Measurements from ENCODE around the gene NDUFS6.

DNA sequence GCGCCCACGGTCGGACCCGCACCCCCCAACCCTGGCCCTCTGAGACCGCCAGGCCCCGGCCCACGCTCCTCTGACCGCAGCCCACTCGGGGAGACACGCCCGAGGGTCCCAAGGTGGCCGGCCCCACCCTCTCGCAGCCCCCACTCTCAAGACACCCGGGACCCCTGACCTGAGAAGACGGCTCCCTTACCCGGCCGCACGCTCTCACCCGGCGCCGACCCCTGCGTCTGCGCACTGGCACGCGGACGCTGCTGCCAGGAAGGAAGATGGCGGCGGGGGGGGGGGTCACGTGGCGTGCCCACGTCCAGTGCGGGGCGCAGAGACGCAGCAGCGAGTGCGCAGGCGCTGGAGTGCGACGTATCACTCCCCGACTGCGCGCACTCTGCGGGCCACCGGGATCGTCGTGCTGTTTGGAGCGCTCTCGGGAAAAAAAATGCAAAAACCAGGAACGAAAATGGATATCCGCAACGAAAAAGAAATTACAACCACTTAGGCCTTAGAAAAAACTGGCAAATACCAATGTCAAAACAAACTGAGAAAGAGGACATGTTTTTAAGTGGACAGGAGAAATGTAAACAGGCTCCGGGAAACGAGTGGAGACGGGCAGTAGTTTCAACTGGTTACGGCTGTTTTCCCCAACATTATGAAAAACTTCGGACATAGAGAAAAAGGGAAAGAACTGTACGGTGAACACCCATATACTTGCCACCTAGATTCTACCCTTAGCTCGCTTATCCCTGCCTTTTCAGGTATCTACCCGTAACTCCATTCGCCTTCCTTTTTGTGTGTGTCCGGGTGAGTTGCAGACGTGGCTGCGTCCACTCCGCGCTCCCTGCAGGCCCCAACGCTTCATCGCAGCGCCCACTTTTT, 1.4 kb upstream of the NDUFS6 start, which contains the start of gene MRPL36:
- TF ChIP-seq, protein P1, sequence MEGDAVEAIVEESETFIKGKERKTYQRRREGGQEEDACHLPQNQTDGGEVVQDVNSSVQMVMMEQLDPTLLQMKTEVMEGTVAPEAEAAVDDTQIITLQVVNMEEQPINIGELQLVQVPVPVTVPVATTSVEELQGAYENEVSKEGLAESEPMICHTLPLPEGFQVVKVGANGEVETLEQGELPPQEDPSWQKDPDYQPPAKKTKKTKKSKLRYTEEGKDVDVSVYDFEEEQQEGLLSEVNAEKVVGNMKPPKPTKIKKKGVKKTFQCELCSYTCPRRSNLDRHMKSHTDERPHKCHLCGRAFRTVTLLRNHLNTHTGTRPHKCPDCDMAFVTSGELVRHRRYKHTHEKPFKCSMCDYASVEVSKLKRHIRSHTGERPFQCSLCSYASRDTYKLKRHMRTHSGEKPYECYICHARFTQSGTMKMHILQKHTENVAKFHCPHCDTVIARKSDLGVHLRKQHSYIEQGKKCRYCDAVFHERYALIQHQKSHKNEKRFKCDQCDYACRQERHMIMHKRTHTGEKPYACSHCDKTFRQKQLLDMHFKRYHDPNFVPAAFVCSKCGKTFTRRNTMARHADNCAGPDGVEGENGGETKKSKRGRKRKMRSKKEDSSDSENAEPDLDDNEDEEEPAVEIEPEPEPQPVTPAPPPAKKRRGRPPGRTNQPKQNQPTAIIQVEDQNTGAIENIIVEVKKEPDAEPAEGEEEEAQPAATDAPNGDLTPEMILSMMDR (conservative IDR thresholded peaks at IDR 0.05), result no peak
- peak; percentile 69 for TF ChIP-seq ZFX (IDR thresholded peaks at IDR 0.05)
